Activated CD4-positive, alpha-beta memory T cell treated with anti-CD3 and anti-CD28 coated beads for 36 hours (primary cell): ENCODE measurements around the gene SLC8B1. TPM values are rescaled to one million over a fixed set of nuclear protein-coding genes. Genes with fewer than 3 reads are reported as not detected.
A peak's percentile ranks its signal among the peaks of the same experiment; 100 is the strongest.

Experiments used
- CTCF ChIA-PET: fragments of 350-600 bp; sonication (Branson Sonifier 250); formaldehyde crosslinking; loops from one replicate; lab custom pipeline; 2021; ENCODE audit warnings: antibody characterized with exemption, inconsistent platforms; lab: Charles Lee
- POLR2A ChIA-PET: fragments of 350-600 bp; sonication (Branson Sonifier 250); formaldehyde crosslinking; loops from one replicate; lab custom pipeline; 2021; ENCODE audit warnings: antibody characterized with exemption; lab: Charles Lee
- DNase-seq: peaks from one replicate; pipeline ENCODE4 v3.0.0-alpha.2; 2020
- H3K27ac Mint-ChIP-seq: one replicate; pipeline ENCODE4 v1.8.0; 2021; ENCODE audit warnings: mixed read lengths
- H3K27me3 Mint-ChIP-seq: one replicate; pipeline ENCODE4 v1.8.0; 2021; ENCODE audit warnings: mixed read lengths
- H3K36me3 Mint-ChIP-seq: one replicate; pipeline ENCODE4 v1.8.0; 2021; ENCODE audit warnings: mixed read lengths
- H3K4me1 Mint-ChIP-seq: one replicate; pipeline ENCODE4 v1.8.0; 2021; ENCODE audit warnings: low read depth, mixed read lengths
- H3K4me3 Mint-ChIP-seq: one replicate; pipeline ENCODE4 v1.8.0; 2021; ENCODE audit warnings: mild to moderate bottlenecking, mixed read lengths
- H3K9me3 Mint-ChIP-seq: one replicate; pipeline ENCODE4 v1.8.0; 2021; ENCODE audit warnings: mixed read lengths
- intact Hi-C: fragments of 100-400 bp; cut with micrococcal nuclease; formaldehyde crosslinking; loops from one replicate; pipeline ENCODE4 v1.15.1; 2023
- total RNA-seq, 2 experiments: library from RNA; stranded (reverse); gene quantifications; one replicate each; pipeline ENCODE4 v1.2.3, GENCODE V29; 2021

SLC8B1 gene
- 10 to 100 TPM; 21.5 to 22.0 TPM for total RNA-seq

- Mint-ChIP-seq H3K9me3 (no peaks in the 10 kb centered on the region), H3K27me3 (no peaks in the 10 kb centered on the region), H3K4me1 (peaks cover 26% of the 10 kb centered on the region), H3K27ac (peak within 1 kb of the TSS; percentile 75), H3K36me3 (peaks cover 17% of the 10 kb centered on the region), H3K4me3 (peak within 1 kb of the TSS; percentile 97)
- CTCF ChIA-PET: interaction anchor here (0.6 to 1.2 kb wide), 5 partner anchors 28 to 150 kb away, joined by 3 to 6 read pairs (median 4); partner anchors contain the start of gene DDX54
- POLR2A ChIA-PET: interaction anchor here (1.0 to 2.1 kb wide), 6 partner anchors 22 to 357 kb away, joined by 3 to 7 read pairs (median 4); partner anchors contain the start of genes OAS2 and PLBD2
- intact Hi-C loops: loop anchor here (1.0 to 10.0 kb wide), 3 partner anchors 23 to 150 kb away; partner anchors contain the start of genes DDX54, PLBD2, RITA1 and TPCN1
- DNase-seq: peak; percentile 93
Measured at GRCh38 chr12:113334786-113335539, at the start of gene SLC8B1. Gene SLC8B1, minus strand, starts transcription at chr12:113335109. Its CDS starts 2,231 bp downstream, at chr12:113332878.

GRCh38 chr12:113382206-113382605, 47.3 kb upstream of the SLC8B1 start:
- ChIA-PET CTCF (no interaction called here), POLR2A (no interaction called here)
- no peak overlapping the region for H3K4me3 Mint-ChIP-seq
- intact Hi-C loops: no loop called here
- no peak overlapping the region for H3K27ac Mint-ChIP-seq
- no peaks in the 10 kb centered on the region for H3K9me3 Mint-ChIP-seq
- DNase-seq: no peak
- no peaks in the 10 kb centered on the region for H3K27me3 Mint-ChIP-seq
- no peaks in the 10 kb centered on the region for H3K4me1 Mint-ChIP-seq
- peaks cover 15% of the 10 kb centered on the region for H3K36me3 Mint-ChIP-seq

- H3K27ac Mint-ChIP-seq: no peak overlapping the region
- H3K4me1 Mint-ChIP-seq: no peaks in the 10 kb centered on the region
- H3K9me3 Mint-ChIP-seq: no peaks in the 10 kb centered on the region
- H3K4me3 Mint-ChIP-seq: no peak overlapping the region
- POLR2A ChIA-PET: no interaction called here
- H3K36me3 Mint-ChIP-seq: peaks cover 19% of the 10 kb centered on the region
- no peaks in the 10 kb centered on the region for H3K27me3 Mint-ChIP-seq
- no peak for DNase-seq
- intact Hi-C loops: no loop called here
- CTCF ChIA-PET: no interaction called here
Measured at GRCh38 chr12:113381220-113381619, 46.3 kb upstream of the SLC8B1 start.

- no peak overlapping the region for H3K27ac Mint-ChIP-seq
- ChIA-PET POLR2A (no interaction called here), CTCF (no interaction called here)
- intact Hi-C loops: no loop called here
- DNase-seq: no peak
- no peak overlapping the region for H3K4me3 Mint-ChIP-seq
- H3K9me3 Mint-ChIP-seq: no peaks in the 10 kb centered on the region
- no peaks in the 10 kb centered on the region for H3K4me1 Mint-ChIP-seq
- no peaks in the 10 kb centered on the region for H3K27me3 Mint-ChIP-seq
- H3K36me3 Mint-ChIP-seq: peaks cover 22% of the 10 kb centered on the region
Measured at GRCh38 chr12:113378291-113378690, 43.4 kb upstream of the SLC8B1 start.

GRCh38 chr12:113374823-113375428, 40.0 kb upstream of the SLC8B1 start:
- Mint-ChIP-seq H3K9me3 (no peaks in the 10 kb centered on the region), H3K4me3 (no peak overlapping the region), H3K27me3 (no peaks in the 10 kb centered on the region), H3K36me3 (peaks cover 21% of the 10 kb centered on the region), H3K27ac (no peak overlapping the region), H3K4me1 (no peaks in the 10 kb centered on the region)
- no peak for DNase-seq
- CTCF ChIA-PET: no interaction called here
- intact Hi-C loops: no loop called here
- POLR2A ChIA-PET: no interaction called here

- DNase-seq: no peak
- Mint-ChIP-seq H3K4me1 (no peaks in the 10 kb centered on the region), H3K27ac (no peak overlapping the region), H3K4me3 (no peak overlapping the region), H3K27me3 (no peaks in the 10 kb centered on the region), H3K36me3 (peaks cover 23% of the 10 kb centered on the region), H3K9me3 (no peaks in the 10 kb centered on the region)
- ChIA-PET POLR2A (no interaction called here), CTCF (no interaction called here)
- intact Hi-C loops: no loop called here
Measured at GRCh38 chr12:113373969-113374368, 39.1 kb upstream of the SLC8B1 start.

- intact Hi-C loops: no loop called here
- DNase-seq: no peak
- CTCF ChIA-PET: no interaction called here
- no peak overlapping the region for H3K4me3 Mint-ChIP-seq
- H3K36me3 Mint-ChIP-seq: peaks cover 23% of the 10 kb centered on the region
- no peaks in the 10 kb centered on the region for H3K4me1 Mint-ChIP-seq
- H3K27ac Mint-ChIP-seq: no peak overlapping the region
- POLR2A ChIA-PET: no interaction called here
- no peaks in the 10 kb centered on the region for H3K9me3 Mint-ChIP-seq
- H3K27me3 Mint-ChIP-seq: no peaks in the 10 kb centered on the region
Measured at GRCh38 chr12:113373440-113373839, 38.5 kb upstream of the SLC8B1 start.

GRCh38 chr12:113372371-113372770, 37.5 kb upstream of the SLC8B1 start:
- no peak overlapping the region for H3K4me3 Mint-ChIP-seq
- no peaks in the 10 kb centered on the region for H3K4me1 Mint-ChIP-seq
- ChIA-PET CTCF (no interaction called here), POLR2A (no interaction called here)
- H3K27ac Mint-ChIP-seq: no peak overlapping the region
- DNase-seq: no peak
- no peaks in the 10 kb centered on the region for H3K9me3 Mint-ChIP-seq
- intact Hi-C loops: no loop called here
- H3K36me3 Mint-ChIP-seq: peaks cover 20% of the 10 kb centered on the region
- no peaks in the 10 kb centered on the region for H3K27me3 Mint-ChIP-seq

GRCh38 chr12:113371808-113372207, 36.9 kb upstream of the SLC8B1 start:
- POLR2A ChIA-PET: no interaction called here
- Mint-ChIP-seq H3K36me3 (peaks cover 15% of the 10 kb centered on the region), H3K27me3 (no peaks in the 10 kb centered on the region), H3K4me3 (no peak overlapping the region), H3K27ac (no peak overlapping the region), H3K9me3 (no peaks in the 10 kb centered on the region), H3K4me1 (no peaks in the 10 kb centered on the region)
- intact Hi-C loops: no loop called here
- CTCF ChIA-PET: no interaction called here
- no peak for DNase-seq

- Mint-ChIP-seq H3K4me3 (no peak overlapping the region), H3K4me1 (no peaks in the 10 kb centered on the region), H3K9me3 (no peaks in the 10 kb centered on the region), H3K36me3 (peaks cover 15% of the 10 kb centered on the region), H3K27ac (no peak overlapping the region), H3K27me3 (no peaks in the 10 kb centered on the region)
- intact Hi-C loops: no loop called here
- ChIA-PET POLR2A (no interaction called here), CTCF (no interaction called here)
- no peak for DNase-seq
Measured at GRCh38 chr12:113370923-113371682, 36.2 kb upstream of the SLC8B1 start.

GRCh38 chr12:113369391-113369985, 34.6 kb upstream of the SLC8B1 start:
- POLR2A ChIA-PET: interaction anchor here (0.9 kb wide), 1 partner anchor 183 kb away, joined by 3 read pairs; no protein-coding TSS in a partner anchor
- no peak for DNase-seq
- CTCF ChIA-PET: no interaction called here

GRCh38 chr12:113368331-113368730, 33.4 kb upstream of the SLC8B1 start:
- Mint-ChIP-seq H3K27me3 (no peaks in the 10 kb centered on the region), H3K4me3 (no peak overlapping the region), H3K36me3 (peaks cover 6% of the 10 kb centered on the region), H3K9me3 (no peaks in the 10 kb centered on the region), H3K27ac (no peak overlapping the region), H3K4me1 (no peaks in the 10 kb centered on the region)
- POLR2A ChIA-PET: no interaction called here
- intact Hi-C loops: no loop called here
- CTCF ChIA-PET: no interaction called here
- DNase-seq: no peak

More at GRCh38 chr12:113369391-113369985, 34.6 kb upstream of the SLC8B1 start:
- no peaks in the 10 kb centered on the region for H3K27me3 Mint-ChIP-seq
- intact Hi-C loops: no loop called here
- H3K9me3 Mint-ChIP-seq: no peaks in the 10 kb centered on the region
- H3K4me3 Mint-ChIP-seq: no peak overlapping the region
- H3K36me3 Mint-ChIP-seq: peaks cover 8% of the 10 kb centered on the region
- H3K4me1 Mint-ChIP-seq: no peaks in the 10 kb centered on the region
- no peak overlapping the region for H3K27ac Mint-ChIP-seq
